DMS79 treated with DMSO at 0.1 percent for 48 hours (cell line): ENCODE results near the gene C2.

Source experiments
- DNase-seq: peaks from one replicate; lab custom pipeline; 2025; lab: John Stamatoyannopoulos, UW

Gene C2

DNA sequence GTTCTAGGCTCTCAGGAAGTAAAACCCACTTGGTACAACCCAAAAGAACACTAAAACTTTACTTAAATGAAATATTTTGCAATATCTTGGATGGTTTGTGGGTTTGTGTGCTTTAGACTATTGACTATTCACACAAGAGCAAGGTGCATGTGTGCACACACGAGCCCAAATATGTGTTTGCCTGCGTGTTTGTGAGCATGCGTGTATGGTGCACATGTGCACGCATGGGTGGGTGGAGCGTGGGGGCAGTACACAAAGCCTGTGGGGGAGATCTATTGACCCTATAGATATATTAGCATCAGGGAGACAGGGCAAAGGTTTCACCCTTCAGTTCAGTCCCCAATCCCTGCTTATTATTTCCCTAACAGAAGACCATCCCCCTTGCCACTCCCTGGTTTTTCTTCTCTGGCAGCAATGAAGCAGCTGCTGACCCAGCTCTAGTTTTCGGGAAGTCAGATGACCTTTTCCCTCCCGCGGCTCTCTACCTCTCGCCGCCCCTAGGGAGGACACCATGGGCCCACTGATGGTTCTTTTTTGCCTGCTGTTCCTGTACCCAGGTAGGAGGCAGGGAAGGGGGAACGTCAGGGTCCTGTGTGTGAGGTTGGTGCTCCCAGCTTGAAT is at the start of gene C2:
C2 (plus strand) TSS at position 476 of the 621 bp plus-strand sequence; CDS start at position 512, 36 bp downstream.
- DNase-seq, result no peak

DNA sequence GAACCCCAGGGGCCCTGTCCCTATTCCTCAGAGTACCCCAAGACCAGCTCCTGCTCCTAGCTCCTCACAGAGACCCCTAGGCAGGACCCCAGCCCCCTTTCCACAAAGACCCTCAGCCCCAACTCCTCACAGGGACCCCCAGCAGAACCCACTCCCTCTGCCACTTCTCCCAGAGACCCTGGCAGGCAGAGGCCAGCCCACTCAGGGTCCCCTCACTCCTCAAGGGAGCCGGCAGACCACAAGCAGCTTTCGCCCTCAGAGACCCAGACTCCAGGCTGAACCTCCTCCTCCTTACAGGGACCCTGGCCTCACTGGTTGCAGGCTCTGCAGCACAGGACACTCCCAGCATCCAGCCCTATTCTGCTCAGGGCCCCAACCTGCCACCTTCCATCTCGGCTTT is 49.3 kb upstream of the C2 start:
- no peak for DNase-seq

DNA sequence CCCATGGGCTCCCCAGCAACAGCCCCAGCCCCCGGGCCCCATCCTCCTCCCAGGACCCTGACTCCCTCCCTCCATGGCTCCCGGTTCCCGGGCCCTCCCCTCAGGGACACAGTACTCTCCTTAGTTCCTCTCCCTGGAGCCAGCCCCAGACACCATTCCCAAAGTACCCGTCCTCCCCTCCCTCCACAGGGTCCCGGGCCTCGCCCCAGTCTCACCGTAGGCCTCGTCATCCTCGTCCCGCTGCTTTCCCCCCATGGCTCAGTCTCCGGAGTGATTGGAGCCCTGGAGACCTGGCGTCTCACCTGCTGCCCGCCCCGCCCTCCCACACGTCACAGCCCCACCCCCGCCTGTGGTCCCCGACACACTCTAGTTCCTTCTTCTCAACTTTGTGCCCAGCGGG is 48.8 kb upstream of the C2 start, which contains the start of gene SLC44A4:
SLC44A4 (minus strand) TSS at position 272 of the 400 bp plus-strand sequence; CDS start at position 255, 17 bp downstream.
- no peak for DNase-seq

DNA sequence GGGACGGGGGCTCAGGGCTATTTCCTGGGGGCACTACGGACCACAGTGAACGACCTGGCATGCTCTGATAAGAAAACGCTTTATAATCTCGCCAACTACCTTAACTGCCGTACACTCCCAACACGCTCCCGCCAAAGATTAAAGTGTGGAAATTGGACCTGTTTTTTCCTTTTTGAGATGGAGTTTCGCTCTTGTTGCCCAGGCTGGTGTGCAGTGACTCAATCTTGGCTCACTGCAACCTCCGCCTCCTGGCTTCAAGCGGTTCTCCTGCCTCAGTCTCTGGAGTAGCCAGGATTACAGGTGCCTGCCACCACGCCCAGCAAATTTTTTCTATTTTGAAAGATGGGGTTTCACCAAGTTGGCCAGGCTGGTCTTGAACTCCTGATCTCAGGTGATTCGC is 48.4 kb upstream of the C2 start:
- no peak for DNase-seq

DNA sequence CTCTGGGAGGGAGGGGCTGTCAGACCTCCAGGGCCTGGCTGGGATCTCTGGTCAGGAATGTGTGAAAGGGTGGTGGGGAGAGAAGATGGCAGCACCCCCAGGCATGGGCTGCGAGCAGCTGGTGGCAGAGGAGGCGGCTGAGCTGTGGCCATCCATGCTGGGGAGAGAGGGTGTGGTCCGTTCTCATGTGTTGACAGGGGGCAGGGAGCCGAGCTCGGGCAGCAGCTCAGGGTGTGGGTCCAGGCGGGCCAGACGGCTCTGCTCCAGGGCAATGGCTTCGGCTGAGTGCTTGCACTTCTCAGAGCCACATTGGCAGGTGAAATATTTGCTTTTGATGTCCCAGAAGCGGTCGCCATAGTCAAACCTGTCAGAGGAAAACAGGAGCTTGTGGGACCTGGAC is 47.6 kb upstream of the C2 start:
- no peak for DNase-seq

DNA sequence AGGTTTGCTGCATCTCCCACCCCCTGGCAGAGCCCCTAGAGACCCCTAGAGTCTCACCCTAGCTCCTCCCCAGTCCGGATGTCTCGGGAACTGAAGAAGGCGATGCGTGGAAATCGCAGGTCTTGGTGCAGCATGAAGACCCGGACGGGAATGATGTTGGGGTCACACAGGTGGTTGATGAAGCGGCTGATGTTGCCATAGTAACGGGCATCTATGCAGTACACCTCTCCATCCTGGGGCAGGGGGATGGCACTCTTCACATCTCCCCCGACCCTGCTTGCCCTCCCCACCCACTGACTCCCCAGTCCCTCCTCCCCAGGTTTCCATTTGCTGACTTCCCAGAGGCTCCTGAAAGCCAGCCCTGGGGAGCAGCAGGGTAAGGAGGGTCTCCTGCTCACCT is 46.9 kb upstream of the C2 start:
- DNase-seq, result no peak

DNA sequence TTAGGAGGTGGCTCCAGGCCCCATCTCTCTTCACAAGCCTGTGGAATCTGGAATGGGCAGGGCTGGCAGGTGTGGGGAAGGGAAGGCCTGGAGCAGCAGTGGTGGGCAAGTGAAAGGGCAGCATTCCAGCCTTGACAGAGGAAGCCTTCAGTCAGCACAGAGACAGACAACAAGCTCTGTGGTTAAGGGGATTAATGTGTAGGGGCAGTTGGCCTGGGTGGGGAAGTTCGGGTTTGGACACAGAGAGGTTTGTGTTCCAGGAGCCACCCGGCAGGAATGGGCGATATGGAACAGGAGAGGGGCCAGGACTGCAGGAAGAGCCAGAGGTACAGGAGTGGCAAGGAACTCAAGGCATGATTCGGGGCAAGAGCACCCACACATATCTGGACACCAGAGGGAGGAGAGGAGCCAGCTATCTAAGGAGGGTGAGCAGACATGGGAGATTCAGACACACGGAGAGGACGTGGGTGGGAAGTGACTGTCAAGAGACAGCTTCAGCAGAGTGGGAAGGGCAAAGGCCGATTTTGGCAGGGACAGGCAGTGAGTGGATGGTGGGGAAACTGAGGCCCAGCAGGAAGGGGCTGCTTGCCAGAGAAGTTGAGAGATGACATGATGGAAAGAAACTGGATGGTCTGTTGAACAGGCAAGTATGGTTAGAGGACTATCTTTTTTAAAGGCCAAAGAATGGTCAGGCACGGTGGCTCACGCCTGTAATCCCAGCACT is 46.2 kb upstream of the C2 start:
- DNase-seq, result no peak

DNA sequence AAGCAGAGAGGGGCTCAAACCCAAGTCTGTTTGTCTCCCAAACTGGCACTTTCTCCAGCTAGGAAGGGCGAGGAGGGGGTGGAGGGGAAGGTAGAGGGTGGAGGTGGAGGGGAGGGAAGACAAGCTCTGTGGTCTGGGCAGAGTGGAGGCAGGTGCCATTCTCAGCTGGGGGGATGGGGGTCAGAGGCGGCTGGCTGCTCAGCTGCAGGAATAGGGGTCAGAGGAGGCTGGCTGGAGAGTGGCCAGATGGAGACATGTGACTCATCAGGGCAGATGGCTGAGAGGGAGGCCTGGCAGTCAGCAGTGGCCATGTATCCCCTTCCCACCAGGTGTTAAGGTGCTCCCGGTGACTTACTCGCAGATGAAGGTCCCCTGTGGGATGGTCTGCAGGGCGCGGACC is 45.2 kb upstream of the C2 start:
- DNase-seq, result no peak

DNA sequence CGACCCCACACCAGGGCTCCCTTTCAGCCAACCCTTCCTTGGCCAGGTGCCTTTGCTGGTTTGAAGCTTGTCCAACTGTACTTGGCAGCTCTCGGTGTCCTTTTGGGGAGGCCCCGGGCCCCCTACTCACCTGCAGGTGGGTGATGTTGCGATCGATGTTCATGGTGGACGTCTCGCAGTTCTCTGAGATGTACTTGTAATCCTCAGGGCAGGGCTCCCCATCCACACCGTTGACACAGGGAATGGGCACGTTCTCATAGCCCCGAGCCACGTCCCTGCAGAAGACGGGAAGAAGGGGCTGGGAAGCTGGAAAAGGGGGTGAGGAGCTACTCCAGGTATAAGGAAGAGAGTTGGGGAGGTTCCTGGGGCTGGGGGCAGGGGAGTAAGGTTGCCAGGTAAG is 43.8 kb upstream of the C2 start:
- no peak for DNase-seq

DNA sequence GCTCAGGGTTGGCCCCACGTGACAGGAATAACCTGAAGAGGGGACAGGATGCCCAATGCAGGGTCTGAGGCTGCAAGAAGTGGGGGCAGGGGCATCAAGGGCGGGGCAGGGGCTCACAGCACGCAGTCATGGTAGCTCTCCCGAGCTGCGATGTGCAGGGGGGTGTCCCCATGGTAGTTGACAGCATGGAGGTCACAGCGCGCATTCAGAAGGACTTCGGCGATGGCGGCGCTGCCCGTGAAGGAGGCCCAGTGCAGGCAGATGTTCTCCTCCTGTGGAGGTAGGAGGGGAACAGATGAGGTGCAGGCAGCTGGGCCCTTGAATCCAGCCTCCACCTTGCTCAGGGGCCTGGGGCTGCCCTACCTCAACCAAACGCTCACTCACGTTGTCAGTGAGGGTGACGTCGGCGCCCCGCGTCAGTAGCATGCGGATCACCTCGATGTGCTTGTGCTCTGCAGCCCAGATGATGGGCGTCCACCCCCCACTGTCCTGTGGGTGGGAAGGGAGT is 42.9 kb upstream of the C2 start:
- DNase-seq, result no peak

DNA sequence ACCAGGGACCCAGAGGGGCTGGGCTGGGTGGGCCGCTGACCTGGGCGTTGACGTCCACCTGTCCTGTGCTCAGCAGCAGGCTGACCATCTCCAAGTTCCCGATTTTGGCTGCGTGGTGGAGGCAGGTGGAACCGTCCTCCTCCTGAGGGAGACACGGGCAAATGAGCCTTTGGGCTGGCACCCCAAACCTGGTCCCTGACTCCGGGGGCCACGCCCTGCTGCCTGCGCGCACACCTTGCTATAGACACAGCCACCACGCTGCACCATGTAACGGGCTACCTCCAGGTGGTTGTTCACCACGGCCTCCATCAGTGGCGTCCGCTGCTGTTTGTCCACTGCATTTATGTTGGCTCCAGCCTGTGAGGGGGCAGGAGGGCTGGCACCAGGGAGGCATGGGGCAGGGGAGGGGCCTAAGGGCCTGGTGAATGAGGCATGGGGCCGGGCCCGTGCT is 41.0 kb upstream of the C2 start:
- DNase-seq, result no peak

DNA sequence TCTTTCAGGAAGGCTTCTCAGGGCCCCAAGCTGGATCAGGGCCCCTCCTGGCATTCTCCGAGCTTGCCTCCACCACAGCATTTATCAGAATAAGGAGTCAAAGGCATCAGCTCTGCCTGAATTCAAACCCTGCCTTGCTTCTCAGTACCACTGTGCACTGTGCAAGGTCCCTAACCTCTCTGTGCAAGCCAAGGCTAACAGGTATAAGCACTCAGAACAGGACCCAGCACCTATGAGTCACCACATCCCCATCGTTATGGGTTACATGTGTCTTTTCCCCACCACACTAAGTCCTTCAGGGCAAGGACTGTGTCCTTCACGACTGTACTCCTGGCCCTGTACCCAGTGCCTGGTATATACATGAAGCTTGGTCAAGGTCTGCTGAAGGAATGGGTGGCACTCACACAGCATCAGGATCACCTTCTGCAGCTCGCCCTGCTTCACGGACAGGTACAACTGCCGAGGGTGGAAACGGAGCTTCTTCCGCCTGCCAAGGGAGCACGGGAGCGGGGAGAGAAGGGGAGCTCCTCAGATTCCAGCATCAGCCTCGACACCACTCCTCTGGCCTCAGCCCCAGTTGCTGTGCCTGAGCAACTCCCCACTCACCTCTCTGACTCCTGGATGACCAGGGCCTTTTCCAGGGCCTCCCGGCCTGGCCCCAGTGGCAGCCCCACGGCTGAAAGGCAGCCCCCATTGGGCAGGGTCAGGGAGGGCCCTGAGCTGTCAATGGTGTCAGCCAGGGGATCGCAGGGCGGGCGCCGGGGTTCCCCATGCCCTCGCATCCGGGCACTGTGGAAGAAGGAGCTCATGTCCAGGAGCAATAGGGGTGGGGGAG is 40.1 kb upstream of the C2 start:
- DNase-seq, result no peak

DNA sequence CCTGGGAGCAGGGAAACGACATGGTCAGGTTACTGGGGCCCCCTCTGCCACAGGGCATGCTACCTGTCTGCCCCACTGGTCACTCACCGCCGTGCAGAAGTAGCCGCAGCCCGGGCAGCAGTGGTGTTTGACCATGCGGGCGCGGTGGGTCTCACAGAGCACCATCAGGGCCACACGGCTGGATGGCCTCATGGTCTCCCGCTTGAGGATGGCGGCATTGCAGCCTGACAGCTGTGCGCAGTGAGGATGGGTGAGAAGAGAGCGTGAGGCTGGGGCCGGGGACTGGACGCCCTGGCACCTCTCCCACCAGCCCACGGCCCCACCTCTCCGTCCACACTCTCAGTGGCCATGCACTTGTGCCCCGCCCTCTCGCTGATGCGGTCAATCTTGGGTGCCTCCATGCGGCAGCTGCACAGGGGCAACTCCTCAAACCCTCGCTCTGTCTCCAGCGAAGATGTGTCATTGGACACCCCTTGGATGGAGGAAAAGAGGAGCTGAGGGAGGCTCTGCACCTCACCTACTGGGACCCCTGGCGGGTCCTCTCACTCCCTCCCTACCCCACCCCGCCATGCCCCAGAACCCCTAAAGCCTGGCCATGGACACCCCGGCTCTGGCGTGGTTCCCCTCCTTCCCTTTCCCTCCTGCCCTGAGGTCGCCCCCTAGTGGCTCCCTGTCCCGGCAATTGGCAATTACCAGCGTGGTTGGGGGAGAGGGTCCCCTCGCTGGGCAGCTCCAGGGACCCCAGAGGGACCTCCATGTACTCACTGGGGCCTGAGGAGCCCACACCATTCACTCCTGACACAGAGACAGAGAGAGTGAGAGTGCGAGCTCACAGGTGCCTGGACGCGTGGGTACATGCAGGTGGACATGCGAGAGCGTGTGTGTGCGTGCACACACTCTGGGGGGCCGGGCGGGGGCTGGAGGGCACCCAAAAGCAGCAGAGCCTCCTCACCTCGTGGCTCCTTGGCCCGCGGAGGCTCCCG is 39.0 kb upstream of the C2 start:
- no peak for DNase-seq

DNA sequence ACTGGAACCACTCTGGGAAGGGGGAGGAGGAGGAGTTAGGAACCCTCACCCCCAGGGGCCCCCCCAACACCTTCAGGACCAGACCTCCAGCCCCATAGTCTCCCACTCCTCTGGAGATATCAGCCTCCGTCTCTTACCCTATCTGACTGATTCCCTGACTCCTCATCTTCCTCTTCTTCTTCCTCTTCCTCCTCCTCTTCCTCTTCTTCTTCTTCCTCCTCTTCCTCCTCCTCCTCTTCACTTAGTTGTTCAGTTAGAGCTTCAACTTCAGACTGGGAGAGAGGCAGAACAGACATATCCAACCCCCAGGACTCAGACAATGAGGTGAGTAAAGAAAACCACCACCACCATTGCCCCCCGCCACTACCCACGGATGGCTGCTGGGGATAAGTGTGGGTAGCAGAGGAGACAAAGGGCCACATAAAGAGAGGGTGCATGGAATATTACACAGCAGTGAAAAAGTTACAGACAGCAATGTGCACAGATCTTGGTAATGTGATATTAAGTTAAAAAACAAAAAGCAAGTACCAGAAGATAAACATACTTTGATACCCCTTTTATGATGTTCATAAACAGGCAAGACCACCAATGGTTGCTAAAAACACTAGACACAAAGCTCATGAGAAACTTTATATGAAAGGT is 38.1 kb upstream of the C2 start:
- DNase-seq, result no peak

DNA sequence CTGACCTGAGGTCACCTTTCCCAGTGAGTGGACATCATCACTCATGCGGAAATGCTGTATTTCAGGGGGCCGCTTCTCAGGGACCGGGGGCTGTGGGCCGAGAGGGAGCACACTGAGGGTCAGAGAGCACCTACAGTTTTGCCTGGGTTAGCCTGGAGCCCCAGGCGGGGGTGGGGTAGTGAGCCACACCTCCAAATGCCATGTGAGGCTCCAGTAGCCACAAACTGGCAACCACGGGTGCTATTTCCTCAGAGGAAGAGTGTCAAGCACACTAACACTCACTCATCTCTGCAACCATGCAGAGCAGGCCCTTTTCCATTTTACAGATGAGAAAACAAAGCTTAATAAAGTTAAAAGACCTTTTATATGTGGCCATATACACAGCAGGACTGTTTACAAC is 34.7 kb upstream of the C2 start:
- DNase-seq, result no peak

DNA sequence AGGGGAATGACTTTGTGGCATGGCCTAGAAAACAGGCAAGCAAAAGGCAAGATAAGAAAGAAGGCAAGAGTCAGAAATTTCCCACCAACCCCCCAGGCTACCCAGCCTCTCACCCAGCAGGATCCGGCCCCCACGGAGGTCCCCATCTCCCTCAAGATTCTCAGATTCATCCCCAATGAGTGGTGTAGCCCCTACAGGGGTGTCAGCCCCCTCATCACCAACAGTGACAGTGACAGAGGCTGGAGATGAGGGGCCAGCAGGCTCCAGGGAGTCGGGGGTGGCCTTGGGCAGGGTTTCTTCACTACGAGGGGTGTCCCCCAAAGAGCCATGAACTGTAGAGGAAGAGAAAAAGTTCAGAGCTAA is 31.0 kb upstream of the C2 start:
- no peak for DNase-seq

DNA sequence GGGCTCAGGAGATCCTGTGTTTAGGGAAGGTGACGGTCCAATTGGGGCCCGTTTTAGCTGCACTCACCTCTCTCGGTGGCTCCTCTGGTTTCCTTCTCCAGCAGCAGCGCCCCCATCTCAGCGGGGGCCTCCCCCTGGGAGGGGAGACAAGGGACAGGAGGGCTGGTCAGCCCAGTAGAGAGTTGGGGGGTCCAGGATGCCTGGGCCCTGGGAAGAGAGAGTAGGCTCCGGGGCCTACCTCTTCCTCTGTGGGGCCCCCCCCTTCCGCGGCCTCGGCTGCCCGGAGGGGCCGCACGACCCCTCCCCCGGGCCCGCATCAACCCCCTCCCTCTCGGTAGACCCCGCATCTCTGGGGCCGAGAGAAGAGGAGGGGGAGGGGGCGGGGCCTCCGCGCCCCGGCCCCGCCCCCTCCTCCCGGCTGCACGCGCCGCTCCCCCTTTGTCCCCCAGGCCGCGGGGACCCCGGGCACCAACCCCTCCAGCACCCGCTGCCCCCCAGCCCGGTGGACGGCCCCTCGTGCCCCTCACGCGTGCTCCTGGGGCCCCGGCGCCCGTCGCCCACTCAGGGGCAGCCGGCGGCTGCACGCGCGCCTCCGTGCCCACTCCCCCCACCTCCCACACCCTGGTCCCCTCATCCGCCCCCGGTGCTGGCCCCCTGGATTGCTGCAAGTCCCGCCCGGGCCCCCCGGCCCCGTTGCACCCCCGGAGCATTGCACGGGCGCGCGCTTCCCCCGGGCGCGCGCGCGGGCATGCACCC is 30.5 kb upstream of the C2 start:
- DNase-seq, result no peak

DNA sequence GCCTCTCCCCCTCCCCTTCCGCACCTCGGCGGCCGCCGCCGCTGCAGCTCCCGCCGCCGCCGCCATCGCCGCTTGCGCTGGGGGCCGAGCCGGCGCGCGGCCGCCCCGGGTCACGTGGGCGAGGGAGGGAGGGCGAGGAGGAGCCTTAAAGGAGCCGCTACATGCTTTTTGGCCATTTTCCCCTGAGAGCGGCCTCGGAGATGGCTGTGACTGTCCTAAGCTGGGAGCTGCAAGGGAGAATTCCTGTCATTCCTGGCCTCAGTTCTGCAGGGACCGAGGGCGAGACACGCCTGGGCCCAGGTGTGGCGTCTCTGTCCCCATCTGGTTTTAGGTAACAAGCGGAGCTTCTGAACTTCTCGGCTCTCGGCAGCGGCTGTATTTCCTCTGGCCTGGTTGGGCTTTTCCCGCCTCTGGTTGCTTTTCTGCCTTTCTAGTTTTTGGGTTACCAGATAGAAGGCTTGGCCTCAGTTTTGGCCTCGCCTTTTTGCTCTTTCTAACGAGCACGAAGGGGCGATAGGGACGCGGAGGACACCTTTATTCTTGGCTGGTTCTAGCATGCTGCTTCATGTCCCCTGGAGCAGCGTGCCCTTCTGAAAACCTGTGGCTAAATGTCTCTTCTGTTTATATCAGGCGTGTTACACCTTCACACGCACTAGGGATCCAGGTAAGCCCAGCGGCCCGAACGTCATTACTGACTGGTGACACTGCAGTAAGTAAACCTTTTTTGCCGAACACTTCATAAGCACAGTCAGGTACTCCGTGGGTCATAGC is 29.7 kb upstream of the C2 start, which contains the start of gene EHMT2:
EHMT2 (minus strand) TSS at position 87 of the 771 bp plus-strand sequence; CDS start at position 66, 21 bp downstream.
- DNase-seq, result peak; percentile 81

DNA sequence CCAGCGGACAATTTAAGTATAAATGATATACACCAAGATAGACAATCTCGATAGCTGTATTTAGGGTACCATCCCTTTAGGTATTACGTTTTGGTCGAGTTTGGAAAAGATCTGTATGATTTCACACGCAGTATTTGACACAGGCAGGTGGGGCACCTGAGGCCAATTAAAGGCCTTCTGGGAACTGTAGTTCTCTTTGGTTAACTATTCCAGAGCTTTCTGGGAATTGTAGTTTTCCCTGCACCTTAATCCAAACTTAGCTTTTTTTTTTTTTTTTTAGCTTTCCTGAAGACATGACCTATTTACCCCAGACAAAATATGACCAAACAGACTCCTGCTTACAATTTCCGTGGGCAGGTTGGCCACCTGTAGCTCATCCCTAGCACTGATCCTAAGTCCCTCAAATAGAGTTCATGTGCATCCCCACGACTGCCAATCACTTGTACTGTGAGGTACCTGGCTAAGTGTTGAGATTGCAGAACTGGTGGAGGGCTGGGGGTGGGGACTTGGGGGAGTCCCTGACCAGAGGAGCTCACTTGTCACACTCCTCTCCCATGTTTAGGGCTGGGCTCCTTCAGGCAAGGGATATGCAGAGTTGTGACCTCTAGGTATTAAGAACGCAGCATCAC is 29.0 kb upstream of the C2 start:
- peak; percentile 66 for DNase-seq
